Activated CD4-positive, alpha-beta T cell treated with anti-CD3 and anti-CD28 coated beads, Interleukin-2, amount 50 U/mL, for 48 hours (primary cell): Measurements from ENCODE around the gene TEX13A.
"Not testable (repeated sequence)": the region's sequence is repeated elsewhere in the genome, so short reads cannot be mapped to it uniquely, and the experiment has no call there.

Experiments used
- DNase-seq, 2 experiments: peaks; one replicate each; pipeline ENCODE4 v3.0.0-alpha.2; 2020

Gene TEX13A

DNA sequence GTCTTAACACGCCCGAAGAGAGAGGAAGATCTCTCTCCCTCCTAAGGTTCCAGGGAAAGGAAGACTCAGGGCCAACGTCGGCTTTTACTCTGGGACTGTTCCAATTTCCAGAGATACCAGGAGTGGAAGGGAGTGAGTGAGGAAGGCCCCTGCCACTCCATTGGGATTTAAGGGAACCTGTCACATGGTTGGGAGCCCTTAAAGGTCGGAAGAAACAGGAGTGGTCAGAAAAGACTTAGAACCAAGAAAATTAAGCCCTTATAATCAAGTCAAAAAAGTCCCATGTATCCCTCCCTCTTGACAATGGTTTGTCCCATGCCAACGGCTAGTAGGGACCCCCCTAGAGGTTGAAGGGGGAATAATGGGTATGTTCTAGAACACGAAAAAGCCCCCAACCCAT, at the start of gene TEX13A:
Gene TEX13A (minus strand): TSS at position 59 of the 400 bp plus-strand sequence. CDS start 297 bp downstream, outside the sequence.
- DNase-seq, result no peak

GRCh38 chrX:105269386-105269785, 48.9 kb upstream of the TEX13A start:
- DNase-seq, result no peak

DNA sequence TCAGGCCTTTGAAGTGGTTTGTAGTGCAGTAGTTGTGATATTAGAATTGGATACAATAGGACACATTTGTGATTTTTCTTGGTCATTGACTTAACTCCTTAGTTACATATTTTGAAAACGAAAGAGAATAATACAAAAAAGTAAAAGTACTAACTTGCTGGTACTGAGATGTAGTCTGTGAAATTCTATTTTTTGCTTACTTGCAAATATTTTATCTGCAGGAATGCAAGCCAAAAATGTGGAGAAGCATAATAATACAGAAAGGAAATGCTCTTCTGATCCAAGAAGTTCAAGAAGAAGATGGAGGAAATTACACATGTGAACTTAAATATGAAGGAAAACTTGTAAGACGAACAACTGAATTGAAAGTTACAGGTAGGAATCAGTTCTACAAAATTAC, 46.7 kb upstream of the TEX13A start:
- no peak for DNase-seq

DNA sequence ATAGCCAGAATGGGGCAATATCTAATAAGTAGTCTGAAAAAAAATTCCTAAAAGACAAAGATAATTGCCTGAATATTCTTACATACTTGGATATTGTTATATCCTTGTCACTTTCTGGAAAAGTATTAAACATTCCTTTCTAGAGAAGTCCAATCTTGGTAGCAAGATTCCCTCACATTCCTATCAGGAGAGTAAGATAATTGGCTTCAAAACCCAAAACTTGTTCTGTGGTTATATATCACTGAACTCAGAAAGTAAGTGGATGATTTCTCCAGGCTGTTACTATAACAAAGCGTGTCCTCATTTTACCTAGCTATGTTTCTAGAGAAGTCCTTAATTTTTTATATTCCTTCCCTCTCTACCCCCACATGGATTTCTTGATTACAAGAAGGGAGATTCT, 46.0 kb upstream of the TEX13A start:
- DNase-seq, result no peak

- DNase-seq, result no peak
These were observed 44.6 kb upstream of the TEX13A start for GRCh38 chrX:105265093-105265492.

- no peak for DNase-seq
These were observed 43.3 kb upstream of the TEX13A start for GRCh38 chrX:105263801-105264200.

- no peak for DNase-seq
These were observed 42.7 kb upstream of the TEX13A start for GRCh38 chrX:105263171-105263570.

GRCh38 chrX:105260291-105261043, 40.0 kb upstream of the TEX13A start:
- DNase-seq, result no peak

- no peak for DNase-seq
These were observed 20.6 kb upstream of the TEX13A start for GRCh38 chrX:105241056-105241455.

- not testable (repeated sequence) for DNase-seq
These were observed 16.9 kb upstream of the TEX13A start for GRCh38 chrX:105237407-105237806.

GRCh38 chrX:105229146-105229545, 8.7 kb upstream of the TEX13A start:
- DNase-seq, result no peak

DNA sequence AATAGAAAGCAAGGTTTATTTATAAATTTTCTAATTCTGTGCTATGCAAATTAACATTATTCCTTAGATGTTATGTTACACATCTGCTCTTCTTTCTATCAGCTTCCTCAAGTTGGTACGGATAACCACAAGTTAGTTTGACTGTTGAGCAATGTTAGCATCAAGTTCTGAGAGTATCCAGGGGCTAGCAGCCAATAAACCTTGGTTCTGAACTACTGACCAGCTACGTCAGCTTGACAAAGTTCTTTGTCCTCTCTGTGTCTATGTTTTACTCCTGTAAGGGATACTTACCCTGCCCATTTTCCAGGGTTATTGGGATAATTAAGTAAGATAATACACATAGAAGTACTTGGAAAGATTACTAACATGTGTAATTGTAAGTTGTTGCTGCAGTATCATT, 8.1 kb upstream of the TEX13A start:
- DNase-seq, result no peak

- DNase-seq, result no peak
These were observed 6.0 kb upstream of the TEX13A start for GRCh38 chrX:105226499-105226898.

DNA sequence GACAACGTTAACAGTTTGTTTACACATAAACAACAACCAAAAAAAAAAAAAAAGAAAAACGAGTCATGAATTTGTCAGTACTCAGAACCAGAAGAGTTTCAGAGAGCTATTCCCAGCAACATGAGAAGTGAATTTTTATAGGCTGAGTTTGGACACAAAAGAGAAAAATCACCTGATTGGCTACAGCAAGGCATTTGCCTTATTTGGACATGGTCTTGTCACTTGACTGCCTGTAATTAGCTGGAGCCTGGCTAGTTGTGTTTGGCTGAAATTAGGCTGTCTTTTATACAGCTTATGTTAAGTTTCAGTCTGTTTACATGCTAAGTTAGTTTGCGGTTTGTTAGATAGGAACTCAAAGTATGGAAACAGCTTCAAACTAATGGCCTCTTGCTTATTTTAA, 880 bp upstream of the TEX13A start:
- DNase-seq, result no peak

DNA sequence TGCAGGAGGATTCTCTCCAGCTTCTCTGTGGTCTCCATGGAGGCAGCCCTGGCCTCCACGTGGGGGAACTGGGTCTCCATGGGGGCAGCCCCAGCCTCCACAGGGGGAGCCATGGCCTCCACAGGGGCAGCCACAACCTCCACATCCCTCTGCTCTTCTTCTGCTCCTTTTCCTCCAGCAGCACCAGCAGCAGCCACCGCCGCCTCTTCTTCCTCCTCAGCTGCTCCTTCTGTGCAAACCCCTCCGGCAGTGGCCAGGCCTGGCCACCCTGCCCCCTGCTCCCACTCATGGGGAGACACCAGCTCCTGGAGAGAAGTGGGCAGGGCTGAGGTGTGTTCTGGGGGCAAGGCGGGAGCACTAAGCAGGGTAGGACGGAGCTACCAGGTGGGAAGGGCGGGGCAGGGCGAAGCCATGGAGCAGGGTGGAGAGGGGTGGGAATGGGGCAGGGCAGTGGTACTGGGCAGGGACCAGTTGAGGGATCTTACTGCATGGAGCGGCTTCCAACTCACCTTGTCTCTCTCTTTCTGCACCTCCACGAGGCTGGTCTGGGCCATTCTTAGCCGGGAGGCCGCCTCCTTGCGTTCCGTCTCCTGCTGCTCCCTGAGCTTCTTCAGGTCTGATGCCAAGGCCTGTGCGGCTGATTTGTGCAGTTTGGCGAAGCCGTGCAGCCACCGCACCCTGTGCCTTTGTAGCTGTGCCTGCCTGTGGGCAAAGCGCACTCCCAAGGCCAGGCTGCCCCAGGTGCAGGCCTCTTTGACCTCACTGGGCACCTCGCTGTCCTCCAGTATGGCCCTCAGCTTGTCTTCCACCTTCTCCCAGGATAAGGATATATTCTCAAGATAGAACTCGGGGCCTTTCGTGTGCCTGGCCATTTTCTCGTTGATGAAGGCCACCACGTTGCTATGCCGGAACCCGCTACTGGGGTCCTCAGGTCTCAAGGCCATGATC, 766 bp downstream of the TEX13A start:
- DNase-seq, result no peak

GRCh38 chrX:105211066-105211575, 9.4 kb downstream of the TEX13A start:
- no peak for DNase-seq

- DNase-seq, result no peak
These were observed 10.2 kb downstream of the TEX13A start for GRCh38 chrX:105210258-105210657.

GRCh38 chrX:105209406-105209805, 11.1 kb downstream of the TEX13A start:
- no peak for DNase-seq

- DNase-seq, result no peak
These were observed 28.6 kb downstream of the TEX13A start for GRCh38 chrX:105191878-105192277.

DNA sequence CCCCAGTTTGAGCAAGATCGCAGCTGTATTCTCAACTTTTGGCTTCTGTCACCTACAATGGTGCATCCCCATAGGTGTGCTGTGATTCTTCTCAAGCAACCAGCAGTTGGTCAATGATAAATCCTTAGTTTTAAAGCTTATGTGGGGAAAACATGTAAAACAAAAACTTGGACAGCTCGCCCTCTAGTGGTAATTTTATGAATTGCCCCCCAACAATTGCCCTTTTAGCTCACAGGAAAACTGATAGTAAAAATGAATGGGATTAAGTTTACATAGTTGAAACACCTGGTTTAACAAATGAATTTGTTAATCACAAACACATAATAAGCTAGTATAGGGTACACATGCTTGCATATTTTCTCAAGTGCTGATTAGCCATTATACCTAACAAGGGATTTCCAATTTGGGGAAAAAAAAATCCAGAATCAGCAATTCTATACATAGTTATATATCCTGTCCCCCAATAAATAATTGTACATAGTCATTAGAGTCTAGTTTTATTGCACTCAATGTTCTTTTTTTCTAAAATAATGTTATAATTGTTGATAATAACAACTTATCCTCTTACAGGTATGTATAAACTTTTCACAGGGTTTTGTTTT, 30.1 kb downstream of the TEX13A start:
- no peak for DNase-seq

DNA sequence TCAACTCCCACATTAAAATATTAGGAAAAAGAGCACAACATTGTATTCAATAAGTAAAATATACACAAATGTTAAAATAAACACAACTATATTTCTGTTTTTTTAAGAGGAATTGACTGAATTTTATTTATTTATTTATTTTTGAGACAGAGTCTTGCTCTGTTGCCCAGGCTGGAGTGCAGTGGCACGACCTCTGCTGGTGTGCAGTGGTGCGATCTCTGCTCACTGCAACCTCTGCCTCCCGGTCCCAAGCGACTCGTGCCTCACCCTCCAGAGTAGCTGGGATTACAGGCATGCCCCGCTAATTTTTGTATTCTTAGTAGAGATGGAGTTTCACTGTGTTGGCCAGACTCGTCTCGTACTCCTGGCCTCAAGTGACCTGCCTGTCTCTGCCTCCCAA, 31.4 kb downstream of the TEX13A start:
- DNase-seq, result no peak

DNA sequence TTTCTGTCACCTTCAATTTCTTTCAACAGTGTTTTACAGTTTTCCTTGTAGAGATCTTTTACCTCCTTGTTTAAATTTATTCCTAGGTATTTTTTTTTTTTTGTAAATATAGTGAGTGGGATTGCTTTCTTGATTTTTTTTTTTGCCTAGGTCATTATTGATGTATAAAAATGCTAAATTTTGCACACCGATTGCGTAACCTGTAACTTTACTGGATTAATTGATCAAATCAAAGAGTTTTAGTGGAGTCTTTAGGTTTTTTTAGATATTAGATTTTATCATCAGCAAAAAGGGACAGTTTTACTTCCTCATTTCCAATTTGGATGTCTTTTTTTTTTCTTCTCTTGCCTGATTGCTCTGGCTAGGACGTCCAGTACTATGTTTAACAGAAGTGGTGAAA, 40.9 kb downstream of the TEX13A start:
- no peak for DNase-seq

GRCh38 chrX:105173071-105173470, 47.4 kb downstream of the TEX13A start:
- no peak for DNase-seq
